Pulmonary artery endothelial cell (primary cell): ENCODE measurements around the gene LCK. TPM values are rescaled to one million over a fixed set of nuclear protein-coding genes. Genes with fewer than 3 reads are reported as not detected.
A peak's percentile ranks its signal among the peaks of the same experiment; 100 is the strongest.
"Not testable (repeated sequence)": the region's sequence is repeated elsewhere in the genome, so short reads cannot be mapped to it uniquely, and the experiment has no call there.

ENCODE experiments used
- DNase-seq: peaks from one replicate; pipeline ENCODE4 v3.0.0-alpha.2; 2011; ENCODE audit warnings: low read depth, low spot score
- total RNA-seq: library from RNA; depleted of rRNA; stranded (reverse); fragments of >200 nt; gene quantifications from 2 replicates; pipeline ENCODE4 v1.2.3, GENCODE V29; 2014

Gene LCK
- total RNA-seq, 1 donor from 2014 or later = 0.26 TPM

GRCh38 chr1:32273391-32274208, 22.5 kb downstream of the LCK start:
- no peak for DNase-seq

GRCh38 chr1:32274646-32275340, 23.7 kb downstream of the LCK start:
- DNase-seq = no peak

- DNase-seq = no peak
These were observed 24.4 kb downstream of the LCK start for GRCh38 chr1:32275424-32275823.

- no peak for DNase-seq
These were observed 25.1 kb downstream of the LCK start for GRCh38 chr1:32276032-32276782.

GRCh38 chr1:32284777-32285176, 33.7 kb downstream of the LCK start:
- DNase-seq = not testable (repeated sequence)

- DNase-seq = no peak
These were observed 34.6 kb downstream of the LCK start for GRCh38 chr1:32285658-32286057.

GRCh38 chr1:32286763-32287162, 35.7 kb downstream of the LCK start:
- no peak for DNase-seq

GRCh38 chr1:32289256-32289655, 38.2 kb downstream of the LCK start:
- DNase-seq = no peak

GRCh38 chr1:32291145-32291707, 40.2 kb downstream of the LCK start:
- DNase-seq = no peak

GRCh38 chr1:32291708-32292538, 40.9 kb downstream of the LCK start, which contains the start of gene HDAC1:
Gene HDAC1 (plus strand): TSS chr1:32292083. CDS start chr1:32292170, 87 bp downstream.
- peak; percentile 83 for DNase-seq

- DNase-seq = not testable (repeated sequence)
These were observed 47.1 kb downstream of the LCK start for GRCh38 chr1:32298211-32298610.

- DNase-seq = no peak
These were observed 48.3 kb downstream of the LCK start for GRCh38 chr1:32299327-32299726.

- no peak for DNase-seq
These were observed 52.3 kb downstream of the LCK start for GRCh38 chr1:32303358-32303757.

GRCh38 chr1:32303997-32304622, 53.0 kb downstream of the LCK start:
- DNase-seq = no peak

GRCh38 chr1:32305310-32305709, 54.2 kb downstream of the LCK start:
- DNase-seq = no peak

GRCh38 chr1:32307324-32307723, 56.3 kb downstream of the LCK start:
- DNase-seq = no peak

- DNase-seq = no peak
These were observed 58.9 kb downstream of the LCK start for GRCh38 chr1:32309960-32310359.

- no peak for DNase-seq
These were observed 60.8 kb downstream of the LCK start for GRCh38 chr1:32311709-32312393.

- DNase-seq = no peak
These were observed 65.8 kb downstream of the LCK start for GRCh38 chr1:32316903-32317277.
